A673 (cell line): ENCODE results near the gene TFAP2E. TPM values are rescaled to one million over a fixed set of nuclear protein-coding genes. Genes with fewer than 3 reads are reported as not detected.

Source experiments
- BruUV-seq: library from RNA; stranded (reverse); fragments of 400-500 nt; replicated peaks from 2 replicates; lab custom pipeline; 2021; lab: Mats Ljungman, UMichigan
- CTCF ChIA-PET: fragments of 300-600 bp; sonication (Branson Sonifier 250); formaldehyde crosslinking; loops from one replicate; lab custom pipeline; 2022; ENCODE audit warnings: antibody characterized with exemption; lab: Charles Lee
- POLR2A ChIA-PET: fragments of 300-600 bp; sonication (Branson Sonifier 250); formaldehyde crosslinking; loops from one replicate; lab custom pipeline; 2022; ENCODE audit warnings: antibody characterized with exemption; ENCODE audit not compliant: low non-redundant PET; lab: Charles Lee
- DNase-seq: peaks from one replicate; pipeline ENCODE4 v3.0.0-alpha.2; 2015; ENCODE audit warnings: low spot score
- H3K27ac ChIP-seq: fragments of 200-600 bp; sonication (generic); 2 replicates; pipeline ENCODE4 v1.5.1; 2016; ENCODE audit warnings: mixed run types, low read depth, mild to moderate bottlenecking, mixed read lengths, antibody characterized with exemption, low read length; ENCODE audit not compliant: poor library complexity, severe bottlenecking
- H3K27me3 ChIP-seq: fragments of 200-600 bp; sonication (generic); replicated peaks from 2 replicates; pipeline ENCODE4 v1.6.1; 2017; ENCODE audit warnings: mixed run types, low read depth, mild to moderate bottlenecking, mixed read lengths, antibody characterized with exemption, low read length; ENCODE audit not compliant: insufficient read depth, poor library complexity
- H3K36me3 ChIP-seq: fragments of 200-600 bp; sonication (generic); 2 replicates; pipeline ENCODE4 v1.6.1; 2016; ENCODE audit warnings: mixed run types, mild to moderate bottlenecking, mixed read lengths, antibody characterized with exemption, low read length; ENCODE audit not compliant: insufficient read depth, poor library complexity, severe bottlenecking
- H3K4me1 ChIP-seq: fragments of 200-600 bp; sonication (generic); 2 replicates; pipeline ENCODE4 v1.6.1; 2017; ENCODE audit warnings: mixed run types, mild to moderate bottlenecking, mixed read lengths, antibody characterized with exemption, low read length; ENCODE audit not compliant: insufficient read depth, poor library complexity, severe bottlenecking
- H3K4me3 ChIP-seq: fragments of 200-600 bp; sonication (generic); 2 replicates; pipeline ENCODE4 v1.5.1; 2016; ENCODE audit warnings: low read depth, mixed run types, mild to moderate bottlenecking, mixed read lengths, low read length; ENCODE audit not compliant: poor library complexity, severe bottlenecking
- H3K9me3 ChIP-seq: fragments of 200-600 bp; sonication (generic); 2 replicates; pipeline ENCODE4 v1.6.1; 2016; ENCODE audit warnings: mixed run types, low read depth, mild to moderate bottlenecking, mixed read lengths, antibody characterized with exemption, low read length; ENCODE audit not compliant: poor library complexity, severe bottlenecking
- CTCF ChIP-seq: fragments of 300-800, 200-600 bp; sonication (generic); conservative IDR thresholded peaks from 2 replicates; pipeline ENCODE4 v1.5.1; 2017; ENCODE audit warnings: low read depth, mild to moderate bottlenecking, antibody characterized with exemption, low read length, moderate library complexity, mixed read lengths
- EZH2 ChIP-seq: fragments of 200-600 bp; sonication (generic); IDR thresholded peaks from 2 replicates; pipeline ENCODE4 v1.6.1; 2017; ENCODE audit warnings: borderline replicate concordance, low read depth, mild to moderate bottlenecking, mixed read lengths, antibody characterized with exemption, low read length; ENCODE audit not compliant: poor library complexity, severe bottlenecking
- intact Hi-C: fragments of 100-400 bp; cut with micrococcal nuclease; formaldehyde crosslinking; loops from one replicate; pipeline ENCODE4 v1.10.0; 2022; ENCODE audit not compliant: unreplicated experiment
- total RNA-seq: library from RNA; stranded (reverse); gene quantifications from 2 replicates; pipeline ENCODE4 v1.2.3, GENCODE V29; 2021

TFAP2E gene
- total RNA-seq, 1 experiment from 2014 or later = 0.52 TPM

GRCh38 chr1:35640380-35641232 is 67.5 kb downstream of the TFAP2E start:
- CTCF ChIA-PET = no interaction called here
- H3K9me3 ChIP-seq = no peaks in the 10 kb centered on the region
- POLR2A ChIA-PET = no interaction called here

GRCh38 chr1:35641233-35641866 is 68.2 kb downstream of the TFAP2E start, which contains the start of gene PSMB2:
PSMB2 (minus strand) TSS chr1:35641526; CDS start chr1:35641432, 94 bp downstream.
- Histone ChIP-seq H3K4me3 (peak within 1 kb of the TSS; percentile 90), H3K27me3 (peaks cover 13% of the 10 kb centered on the region), H3K4me1 (peaks cover 23% of the 10 kb centered on the region), H3K9me3 (no peaks in the 10 kb centered on the region), H3K36me3 (peaks cover under 1% of the 10 kb centered on the region), H3K27ac (peak within 1 kb of the TSS; percentile 92)
- BruUV-seq = no TSS peak
- POLR2A ChIA-PET = no interaction called here
- peak; percentile 97 for DNase-seq
- CTCF ChIA-PET = interaction anchor here (0.7 to 0.8 kb wide), 2 partner anchors 14 to 74 kb away, joined by 3 read pairs; no protein-coding TSS in a partner anchor
- intact Hi-C loops = loop anchor here (5.0 kb wide), 1 partner anchor 76 kb away; the partner anchor contains the start of gene C1orf216
- TF ChIP-seq CTCF = no peak
- TF ChIP-seq EZH2 = no peak

More at GRCh38 chr1:35640380-35641232, 67.5 kb downstream of the TFAP2E start:
- DNase-seq = peak; percentile 15
- peak overlapping the region; percentile 90 for H3K4me3 ChIP-seq
- H3K27ac ChIP-seq = peak overlapping the region; percentile 92
- H3K27me3 ChIP-seq = peaks cover 9% of the 10 kb centered on the region
- TSS peak; percentile 43 for BruUV-seq
- intact Hi-C loops = loop anchor here (5.0 kb wide), 1 partner anchor 77 kb away; the partner anchor contains the start of gene C1orf216
- TF ChIP-seq CTCF = no peak
- H3K36me3 ChIP-seq = peaks cover 8% of the 10 kb centered on the region
- H3K4me1 ChIP-seq = peaks cover 26% of the 10 kb centered on the region

- no TSS peak for BruUV-seq
- DNase-seq = peak; percentile 52
- peaks cover 13% of the 10 kb centered on the region for H3K4me1 ChIP-seq
- H3K27ac ChIP-seq = peak overlapping the region; percentile 92
- POLR2A ChIA-PET = interaction anchor here (0.7 kb wide), 2 partner anchors 14 to 57 kb away, joined by 3 to 5 read pairs; no protein-coding TSS in a partner anchor
- intact Hi-C loops = loop anchor here (5.0 kb wide), 1 partner anchor 75 kb away; the partner anchor contains the start of gene C1orf216
- CTCF ChIA-PET = interaction anchor here (0.8 kb wide), 1 partner anchor 73 kb away, joined by 3 read pairs; no protein-coding TSS in a partner anchor
- 0 out of 2 replicates have a peak, but pooled peaks have one; percentile 30 for TF ChIP-seq CTCF
- TF ChIP-seq EZH2 = no peak
- H3K4me3 ChIP-seq = peak overlapping the region; percentile 90
- H3K36me3 ChIP-seq = no peaks in the 10 kb centered on the region
- H3K9me3 ChIP-seq = no peaks in the 10 kb centered on the region
- peaks cover 13% of the 10 kb centered on the region for H3K27me3 ChIP-seq
These were observed 69.4 kb downstream of the TFAP2E start for GRCh38 chr1:35642471-35642955.
